ENCODE data around the gene AKR1B1.

DNA sequence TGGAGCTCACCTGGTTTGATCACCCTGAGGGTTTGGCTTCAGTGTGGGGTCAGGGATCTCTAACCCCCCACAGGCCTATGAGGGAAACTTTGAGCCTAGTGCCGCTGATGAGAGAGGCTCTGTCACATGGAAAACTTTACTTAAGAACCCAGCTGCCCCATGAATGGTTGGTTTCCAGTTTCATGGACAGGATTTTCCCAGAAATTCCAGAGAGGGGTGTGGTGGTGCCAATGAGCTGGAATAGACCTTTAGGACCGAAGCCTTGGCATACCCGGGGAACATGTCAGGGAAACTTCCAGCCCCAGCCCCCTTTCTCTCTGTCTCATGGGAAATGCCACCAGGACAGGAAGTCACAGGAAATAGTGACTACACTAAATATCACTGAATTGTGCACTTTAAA lies 36.9 kb downstream of the AKR1B1 start:
- TF ChIP-seq, protein P1, sequence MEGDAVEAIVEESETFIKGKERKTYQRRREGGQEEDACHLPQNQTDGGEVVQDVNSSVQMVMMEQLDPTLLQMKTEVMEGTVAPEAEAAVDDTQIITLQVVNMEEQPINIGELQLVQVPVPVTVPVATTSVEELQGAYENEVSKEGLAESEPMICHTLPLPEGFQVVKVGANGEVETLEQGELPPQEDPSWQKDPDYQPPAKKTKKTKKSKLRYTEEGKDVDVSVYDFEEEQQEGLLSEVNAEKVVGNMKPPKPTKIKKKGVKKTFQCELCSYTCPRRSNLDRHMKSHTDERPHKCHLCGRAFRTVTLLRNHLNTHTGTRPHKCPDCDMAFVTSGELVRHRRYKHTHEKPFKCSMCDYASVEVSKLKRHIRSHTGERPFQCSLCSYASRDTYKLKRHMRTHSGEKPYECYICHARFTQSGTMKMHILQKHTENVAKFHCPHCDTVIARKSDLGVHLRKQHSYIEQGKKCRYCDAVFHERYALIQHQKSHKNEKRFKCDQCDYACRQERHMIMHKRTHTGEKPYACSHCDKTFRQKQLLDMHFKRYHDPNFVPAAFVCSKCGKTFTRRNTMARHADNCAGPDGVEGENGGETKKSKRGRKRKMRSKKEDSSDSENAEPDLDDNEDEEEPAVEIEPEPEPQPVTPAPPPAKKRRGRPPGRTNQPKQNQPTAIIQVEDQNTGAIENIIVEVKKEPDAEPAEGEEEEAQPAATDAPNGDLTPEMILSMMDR (conservative IDR thresholded peaks at IDR 0.05; ENCODE audit: low read depth, low read length) = no peak
- no peak for TF ChIP-seq EZH2 (IDR thresholded peaks at IDR 0.05; ENCODE audit: borderline replicate concordance, low read depth, low read length, poor library complexity, severe bottlenecking)
